NCI-H1436 treated with DMSO at 0.1 percent for 48 hours (cell line): ENCODE results near the gene CRYBA2.

Experiments used
- DNase-seq: peaks from one replicate; lab custom pipeline; 2025; lab: John Stamatoyannopoulos, UW

The CRYBA2 gene

GRCh38 chr2:218993345-218994315 lies at the start of gene CRYBA2:
Gene CRYBA2, minus strand, starts transcription at chr2:218993422. Its CDS starts 246 bp downstream, at chr2:218993176.
- no peak for DNase-seq

- no peak for DNase-seq
Measured at GRCh38 chr2:219042750-219043149, 49.5 kb upstream of the CRYBA2 start.

GRCh38 chr2:219042157-219042556 lies 48.9 kb upstream of the CRYBA2 start:
- DNase-seq, result no peak

- DNase-seq, result no peak
Measured at GRCh38 chr2:219041252-219041651, 48.0 kb upstream of the CRYBA2 start, which contains the start of gene CFAP65. Gene CFAP65, minus strand, starts transcription at chr2:219041516. Its CDS starts 2,468 bp downstream, at chr2:219039048.

- no peak for DNase-seq
Measured at GRCh38 chr2:219038600-219038999, 45.4 kb upstream of the CRYBA2 start.

GRCh38 chr2:219037783-219038499 lies 44.7 kb upstream of the CRYBA2 start:
- DNase-seq, result no peak

- DNase-seq, result no peak
Measured at GRCh38 chr2:219035942-219036341, 42.7 kb upstream of the CRYBA2 start.

- no peak for DNase-seq
Measured at GRCh38 chr2:219034823-219035222, 41.6 kb upstream of the CRYBA2 start.

- no peak for DNase-seq
Measured at GRCh38 chr2:219032051-219032745, 39.0 kb upstream of the CRYBA2 start.

- DNase-seq, result no peak
Measured at GRCh38 chr2:219031005-219031738, 38.0 kb upstream of the CRYBA2 start.

GRCh38 chr2:219030177-219030940 lies 37.1 kb upstream of the CRYBA2 start:
- no peak for DNase-seq

GRCh38 chr2:219029829-219030165 lies 36.6 kb upstream of the CRYBA2 start:
- no peak for DNase-seq

GRCh38 chr2:219028996-219029828 lies 36.0 kb upstream of the CRYBA2 start:
- DNase-seq, result no peak

- no peak for DNase-seq
Measured at GRCh38 chr2:219028141-219028540, 34.9 kb upstream of the CRYBA2 start.

GRCh38 chr2:219027511-219028055 lies 34.4 kb upstream of the CRYBA2 start:
- no peak for DNase-seq

GRCh38 chr2:219026946-219027345 lies 33.7 kb upstream of the CRYBA2 start:
- no peak for DNase-seq

- no peak for DNase-seq
Measured at GRCh38 chr2:219025637-219026585, 32.7 kb upstream of the CRYBA2 start.

- no peak for DNase-seq
Measured at GRCh38 chr2:219024059-219024458, 30.8 kb upstream of the CRYBA2 start.
